ENCODE results near the gene GDF15. TPM values are rescaled to one million over a fixed set of nuclear protein-coding genes. Genes with fewer than 3 reads are reported as not detected.
A peak's percentile ranks its signal among the peaks of the same experiment; 100 is the strongest.

GDF15 gene
- total and polyA plus RNA-seq, 8 donors: 28.1 to 277 (median 43.5) TPM

DNA sequence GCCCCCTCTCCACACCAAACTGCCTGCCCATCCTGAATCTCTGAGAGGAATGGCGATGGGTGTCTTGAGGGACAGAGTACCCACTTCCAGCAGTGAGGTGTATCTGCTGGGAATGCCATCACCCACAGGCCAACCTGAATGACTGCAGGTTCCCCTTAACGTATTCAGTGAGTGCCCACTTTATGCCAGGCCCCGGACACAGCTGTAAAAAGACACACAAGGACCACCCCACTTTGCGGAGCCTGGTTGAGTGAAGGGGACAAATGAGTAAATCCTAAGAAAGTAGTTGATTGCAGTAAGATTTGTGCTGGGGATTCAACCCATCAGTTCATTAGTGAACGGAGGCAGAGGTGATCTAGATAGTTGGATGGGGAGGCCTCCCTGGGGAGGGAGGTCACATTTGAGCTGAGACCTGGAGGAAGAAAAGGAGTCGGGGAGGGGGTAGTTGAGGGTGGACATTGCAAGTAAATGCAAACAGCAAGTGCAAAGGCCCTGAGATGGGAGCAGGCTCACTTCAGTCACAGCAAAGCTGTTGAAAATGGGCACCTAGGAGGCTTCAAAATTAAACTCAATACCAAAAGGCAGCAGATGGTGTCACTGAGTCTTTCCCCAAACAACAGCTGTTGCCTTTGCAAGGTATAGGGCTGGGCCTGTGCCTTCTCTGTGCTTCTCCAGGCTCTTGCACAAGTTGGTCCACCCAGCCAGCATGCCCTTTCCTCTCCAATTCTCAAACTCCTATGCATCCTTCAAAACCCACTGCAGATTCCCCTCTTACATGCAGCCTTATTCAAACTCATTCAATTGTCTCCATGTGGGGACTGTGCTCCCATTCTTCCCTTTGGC, 4.3 kb downstream of the GDF15 start:
- TF ChIP-seq, protein P1, sequence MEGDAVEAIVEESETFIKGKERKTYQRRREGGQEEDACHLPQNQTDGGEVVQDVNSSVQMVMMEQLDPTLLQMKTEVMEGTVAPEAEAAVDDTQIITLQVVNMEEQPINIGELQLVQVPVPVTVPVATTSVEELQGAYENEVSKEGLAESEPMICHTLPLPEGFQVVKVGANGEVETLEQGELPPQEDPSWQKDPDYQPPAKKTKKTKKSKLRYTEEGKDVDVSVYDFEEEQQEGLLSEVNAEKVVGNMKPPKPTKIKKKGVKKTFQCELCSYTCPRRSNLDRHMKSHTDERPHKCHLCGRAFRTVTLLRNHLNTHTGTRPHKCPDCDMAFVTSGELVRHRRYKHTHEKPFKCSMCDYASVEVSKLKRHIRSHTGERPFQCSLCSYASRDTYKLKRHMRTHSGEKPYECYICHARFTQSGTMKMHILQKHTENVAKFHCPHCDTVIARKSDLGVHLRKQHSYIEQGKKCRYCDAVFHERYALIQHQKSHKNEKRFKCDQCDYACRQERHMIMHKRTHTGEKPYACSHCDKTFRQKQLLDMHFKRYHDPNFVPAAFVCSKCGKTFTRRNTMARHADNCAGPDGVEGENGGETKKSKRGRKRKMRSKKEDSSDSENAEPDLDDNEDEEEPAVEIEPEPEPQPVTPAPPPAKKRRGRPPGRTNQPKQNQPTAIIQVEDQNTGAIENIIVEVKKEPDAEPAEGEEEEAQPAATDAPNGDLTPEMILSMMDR (IDR thresholded peaks at IDR 0.05): no peak
- intact Hi-C loops (cut with DNase I): loop anchor here in 1 of 3 donors (5.0 kb wide), 1 partner anchor 43 kb away; no protein-coding TSS in a partner anchor
- no peak for FAIRE-seq
- 90 to 95% methylated on average over 6 of the region's 6 CpGs for WGBS, 2 donors
- DNase-seq: peak in 1 of 6 donors; percentile 61
- Histone ChIP-seq H3K9me3 (no peaks in the 10 kb centered on the region), H3K27me3 (no peaks in the 10 kb centered on the region), H3K27ac (no peak overlapping the region), H3K4me3 (no peak overlapping the region), H3K4me1 (peaks cover 6 to 7% (median 6%) of the 10 kb centered on the region in 3 donors), H3K36me3 (peaks cover 0 to 18% (median 0%) of the 10 kb centered on the region in 3 donors)
- ATAC-seq: peak in 2 of 4 donors; percentile 1 to 16

DNA sequence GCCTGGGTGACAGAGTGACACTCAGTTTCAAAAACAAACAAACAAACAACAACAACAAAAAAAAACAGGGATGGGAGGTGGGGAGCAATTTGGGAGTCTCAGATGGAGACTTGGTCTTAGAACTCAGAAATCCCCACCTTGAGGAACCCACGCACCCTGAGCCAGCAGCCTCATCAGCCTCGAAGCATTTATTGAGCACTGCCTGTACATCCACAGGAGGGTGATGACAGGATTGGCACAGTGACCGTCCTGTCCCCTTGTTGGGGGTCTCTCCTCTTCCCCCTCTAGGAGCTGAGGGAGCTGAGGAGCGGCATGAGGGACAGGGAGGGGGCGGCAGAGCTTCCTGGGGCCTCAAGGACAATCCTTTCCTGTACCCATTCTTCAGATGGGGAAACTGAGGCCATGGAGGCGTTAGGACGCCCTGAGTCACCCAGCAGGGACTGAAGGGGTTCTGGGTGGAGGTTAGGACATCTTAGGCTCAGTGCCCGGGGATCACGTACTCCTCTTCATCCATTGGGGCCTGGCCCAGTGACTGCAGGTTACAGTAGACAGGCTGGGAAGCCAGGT, 5.6 kb downstream of the GDF15 start:
- intact Hi-C loops (cut with DNase I): loop anchor here in 1 of 3 donors (5.0 kb wide), 1 partner anchor 44 kb away; no protein-coding TSS in a partner anchor
- no peaks in the 10 kb centered on the region for H3K9me3 ChIP-seq
- no peak for ATAC-seq
- TF ChIP-seq, protein P1 (IDR thresholded peaks at IDR 0.05): no peak
- no peaks in the 10 kb centered on the region for H3K4me1 ChIP-seq
- no peaks in the 10 kb centered on the region for H3K27me3 ChIP-seq
- peaks cover 0 to 18% (median 0%) of the 10 kb centered on the region in 3 donors for H3K36me3 ChIP-seq
- WGBS, 2 donors: 75 to 80% methylated on average over 9 of the region's 9 CpGs
- H3K4me3 ChIP-seq: no peak overlapping the region
- H3K27ac ChIP-seq: no peak overlapping the region
- no peak for DNase-seq
- FAIRE-seq: no peak

DNA sequence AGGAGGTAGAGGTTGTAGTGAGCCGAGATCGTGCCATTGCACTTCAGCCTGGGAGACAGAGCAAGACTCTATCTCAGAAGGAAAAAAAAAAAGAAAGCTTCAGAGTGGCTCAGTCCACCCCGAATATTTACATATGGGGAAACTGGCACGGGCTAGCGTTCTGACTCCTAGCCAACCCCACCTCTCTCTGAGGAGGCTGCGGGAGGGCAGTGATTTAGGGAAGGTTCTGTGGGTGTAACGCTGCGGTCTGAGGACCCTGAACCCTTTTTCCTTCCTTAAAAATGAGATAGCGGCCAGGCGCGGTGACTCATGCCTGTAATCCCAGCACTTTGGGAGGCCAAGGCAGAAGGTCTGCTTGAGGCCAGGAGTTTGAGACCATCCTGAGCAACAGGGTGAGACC, 6.5 kb downstream of the GDF15 start:
- peaks cover 0 to 18% (median 0%) of the 10 kb centered on the region in 3 donors for H3K36me3 ChIP-seq
- peak overlapping the region in 2 of 4 donors; percentile 3 for H3K27ac ChIP-seq
- WGBS, 2 donors: 52 to 56% methylated on average over 11 of the region's 11 CpGs
- ATAC-seq: peak in 2 of 4 donors; percentile 4 to 43
- no peaks in the 10 kb centered on the region for H3K27me3 ChIP-seq
- no peaks in the 10 kb centered on the region for H3K4me1 ChIP-seq
- TF ChIP-seq, protein P1 (IDR thresholded peaks at IDR 0.05): no peak
- intact Hi-C loops (cut with DNase I): loop anchor here in 1 of 3 donors (5.0 kb wide), 1 partner anchor 45 kb away; no protein-coding TSS in a partner anchor
- no peak for DNase-seq
- no peak overlapping the region for H3K4me3 ChIP-seq
- FAIRE-seq: no peak
- no peaks in the 10 kb centered on the region for H3K9me3 ChIP-seq

DNA sequence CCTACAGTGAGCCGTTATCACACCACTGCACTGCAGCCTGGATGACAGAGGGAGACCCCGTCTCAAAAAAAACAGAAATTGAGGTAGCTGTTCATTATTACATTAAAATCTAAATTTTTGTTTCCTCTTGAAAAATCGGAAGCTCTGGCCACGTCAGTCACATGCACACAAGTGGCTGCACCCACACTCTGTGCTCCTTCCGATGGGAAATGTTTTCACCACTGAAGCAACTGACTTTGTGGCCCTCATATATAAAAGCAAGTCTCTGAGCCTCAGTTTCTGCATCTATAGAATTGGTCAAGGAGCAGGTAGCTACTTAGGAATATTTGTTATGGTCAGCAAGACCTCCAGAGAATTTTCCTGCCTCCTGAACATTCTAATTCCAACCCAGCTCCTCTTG, 7.0 kb downstream of the GDF15 start:
- 79 to 82% methylated on average over 5 of the region's 5 CpGs for WGBS, 2 donors
- Histone ChIP-seq H3K9me3 (no peaks in the 10 kb centered on the region), H3K36me3 (peaks cover 0 to 17% (median 0%) of the 10 kb centered on the region in 3 donors), H3K27me3 (no peaks in the 10 kb centered on the region), H3K4me3 (no peak overlapping the region), H3K27ac (peak overlapping the region in 2 of 4 donors; percentile 3), H3K4me1 (no peaks in the 10 kb centered on the region)
- no peak for DNase-seq
- TF ChIP-seq, protein P1 (IDR thresholded peaks at IDR 0.05): no peak
- FAIRE-seq: no peak
- intact Hi-C loops (cut with DNase I): loop anchor here in 1 of 3 donors (5.0 kb wide), 1 partner anchor 46 kb away; no protein-coding TSS in a partner anchor
- ATAC-seq: no peak
